GM18873 (cell line): ENCODE results near the gene TBC1D8.

Experiments used
- ATAC-seq: cut with Tn5 transposase; IDR thresholded peaks from one replicate; pipeline ENCODE4 v1.9.1; 2021; ENCODE audit warnings: mild to moderate bottlenecking, moderate library complexity, moderate number of reproducible peaks; ENCODE audit not compliant: unreplicated experiment, low FRiP score

The TBC1D8 gene

GRCh38 chr2:100964222-100964621, 187.0 kb downstream of the TBC1D8 start:
- no peak for ATAC-seq

- no peak for ATAC-seq
These were observed 188.2 kb downstream of the TBC1D8 start for GRCh38 chr2:100963026-100963375.

- no peak for ATAC-seq
These were observed 188.7 kb downstream of the TBC1D8 start for GRCh38 chr2:100962366-100963025.

DNA sequence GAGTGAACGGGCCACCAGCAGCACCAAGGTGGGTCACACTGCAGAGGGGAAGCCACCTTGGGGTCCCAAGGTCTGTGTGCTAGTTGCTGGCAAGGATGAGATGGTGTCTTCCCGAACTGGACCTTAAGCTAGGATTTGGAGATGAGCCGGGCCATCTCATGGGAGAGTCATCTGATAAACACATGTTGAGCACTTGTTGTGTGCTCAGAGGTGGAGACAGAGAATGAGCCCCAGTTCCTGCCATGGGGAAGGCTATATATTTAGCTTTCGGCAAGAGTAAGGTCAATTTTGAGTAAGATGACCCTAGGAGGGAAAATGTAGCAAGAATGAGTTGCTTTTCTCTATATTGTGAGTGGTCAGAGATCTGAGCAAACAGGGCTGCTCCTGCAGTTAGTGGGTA, 190.5 kb downstream of the TBC1D8 start:
- ATAC-seq: no peak

DNA sequence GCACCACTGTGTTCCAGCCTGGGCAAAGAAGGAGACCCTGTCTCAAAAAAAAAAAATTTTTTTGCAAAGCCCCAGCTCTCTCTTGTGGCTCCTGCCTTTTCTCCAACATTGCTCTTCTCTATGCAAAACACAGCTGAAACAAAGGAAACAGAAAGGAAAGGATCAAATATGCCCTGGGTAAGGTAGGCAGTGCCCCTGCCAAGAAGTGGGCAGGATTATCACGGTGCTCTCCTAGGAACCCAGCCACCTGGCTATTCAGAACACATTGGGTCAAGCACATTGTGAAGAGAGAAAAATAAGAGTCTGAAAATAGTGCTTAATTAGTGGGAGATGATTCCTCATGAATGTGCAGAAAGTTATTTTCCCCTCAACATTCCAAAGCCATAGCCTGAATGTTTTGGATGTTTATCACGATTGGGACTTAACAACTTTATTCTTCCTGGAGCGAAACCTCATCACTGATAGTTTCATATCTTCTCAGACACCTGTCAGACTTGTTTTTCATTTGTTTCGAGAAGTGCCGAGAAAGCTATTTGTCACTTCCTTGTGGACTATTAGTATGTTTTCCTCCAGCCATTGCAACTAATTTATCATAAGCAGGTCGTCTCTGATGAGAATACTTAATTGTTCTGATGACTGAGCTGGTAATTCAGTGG, 191.8 kb downstream of the TBC1D8 start:
- ATAC-seq: no peak

DNA sequence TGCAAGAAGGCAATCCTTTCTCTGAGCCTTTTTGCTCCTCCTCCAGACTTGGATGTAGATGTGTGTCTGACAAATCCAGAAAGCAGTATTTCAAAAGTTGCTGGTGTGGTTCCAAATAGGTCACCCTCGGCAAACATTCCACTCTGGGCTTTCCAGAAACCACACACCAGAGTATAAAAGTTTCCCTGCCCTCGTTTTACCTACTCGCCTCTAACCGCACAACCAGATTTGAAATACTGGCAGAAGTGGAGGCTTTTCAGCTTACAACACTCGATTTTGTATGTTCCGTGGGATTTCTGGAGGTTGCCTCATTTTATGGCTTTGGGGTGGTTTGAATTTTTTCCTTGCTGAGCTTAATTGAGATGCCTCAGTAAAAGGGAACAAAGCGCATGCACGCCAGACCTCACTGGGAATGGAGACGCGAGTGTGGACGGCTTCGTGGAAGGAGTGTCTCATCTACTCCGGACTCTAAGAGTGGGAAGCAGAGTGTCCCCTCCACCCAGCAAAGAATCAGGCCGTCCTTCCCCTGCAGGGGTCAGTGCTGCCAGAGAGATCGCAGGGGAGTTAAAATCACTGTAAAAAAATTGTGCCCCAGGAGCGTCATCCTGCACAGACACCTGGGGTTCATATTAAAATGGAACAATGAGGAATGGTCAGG, 193.1 kb downstream of the TBC1D8 start:
- no peak for ATAC-seq
